ENCODE results near the gene MAP3K19. TPM values are rescaled to one million over a fixed set of nuclear protein-coding genes. Genes with fewer than 3 reads are reported as not detected.
"Not testable (repeated sequence)": the region's sequence is repeated elsewhere in the genome, so short reads cannot be mapped to it uniquely, and the experiment has no call there.

The MAP3K19 gene
- total RNA-seq, 1 donor from 2014 or later, result not detected

DNA sequence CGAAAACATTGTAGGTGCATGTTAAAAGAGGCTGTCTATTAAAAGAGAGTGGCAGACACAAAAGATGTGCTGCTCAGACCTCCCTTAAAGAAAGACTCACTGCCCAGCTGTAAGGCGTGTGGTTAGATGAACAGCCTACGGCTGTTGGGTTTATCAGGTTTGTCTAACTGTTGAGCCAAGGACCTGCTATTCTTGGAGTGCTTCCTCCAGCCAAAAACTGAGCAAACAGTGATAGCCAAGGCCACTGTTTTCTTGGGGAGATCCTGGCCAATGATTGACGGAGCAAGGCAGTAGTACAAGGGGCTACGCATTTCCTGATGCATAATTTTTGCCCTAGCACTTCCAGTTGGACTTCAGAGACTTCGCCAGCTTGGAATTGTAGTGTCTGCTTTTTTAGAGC, 3.4 kb upstream of the MAP3K19 start:
- no peak for DNase-seq (ENCODE audit: low spot score)

DNA sequence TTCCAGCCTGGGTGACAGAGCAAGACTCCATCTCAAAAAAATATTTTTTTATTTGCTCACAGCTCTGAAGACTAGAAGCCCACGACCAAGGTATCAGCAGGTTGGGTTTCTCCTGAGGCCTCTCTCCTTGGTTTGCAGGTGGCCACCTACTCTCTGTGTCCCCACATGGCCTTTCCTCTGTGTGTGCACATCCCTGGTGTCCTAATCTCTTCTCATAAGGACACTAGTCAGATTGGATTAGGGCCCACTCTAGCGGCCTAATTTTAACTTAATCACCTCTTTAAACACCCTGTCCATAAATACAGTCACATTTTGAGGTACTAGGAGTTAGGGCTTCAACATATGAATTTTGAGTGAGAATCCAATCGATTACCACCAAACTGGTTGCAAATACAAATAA, 2.9 kb upstream of the MAP3K19 start:
- DNase-seq (ENCODE audit: low spot score), result no peak

DNA sequence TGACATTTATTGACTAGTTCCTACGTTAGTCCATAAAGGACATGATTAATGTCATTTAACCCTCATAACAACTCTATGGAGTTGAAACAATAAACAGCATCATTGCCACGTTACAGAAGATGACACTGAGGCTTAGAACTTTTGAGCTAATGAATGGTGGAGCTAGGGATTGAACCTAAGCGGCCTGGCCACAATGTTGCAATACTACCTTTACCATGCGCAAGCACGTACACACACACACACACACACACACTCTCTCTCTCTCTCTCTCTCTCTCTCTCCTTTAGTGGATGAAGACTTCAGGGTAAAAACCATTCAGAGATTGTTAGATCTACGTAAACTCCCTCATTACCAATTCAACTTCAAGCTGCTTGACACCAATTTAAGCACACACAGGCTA, 875 bp upstream of the MAP3K19 start:
- no peak for DNase-seq (ENCODE audit: low spot score)

DNA sequence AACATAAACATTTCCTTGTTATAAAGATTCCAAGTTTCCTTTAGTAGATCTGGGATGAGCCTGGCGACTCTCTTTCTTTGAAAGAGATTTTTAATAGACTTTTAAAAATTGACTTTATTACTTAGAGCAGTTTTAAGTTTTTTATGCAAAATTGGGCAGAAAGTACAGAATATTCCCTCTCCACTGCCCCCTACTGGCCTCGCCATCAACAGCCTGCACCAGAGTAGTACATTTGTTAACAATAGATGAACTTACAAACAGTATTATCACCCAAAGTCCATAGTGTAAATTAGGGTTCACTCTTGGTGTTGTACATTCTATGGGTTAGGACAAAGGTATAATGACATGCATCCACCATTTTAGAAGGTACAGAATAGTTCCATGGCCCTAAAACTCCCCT, 3.9 kb downstream of the MAP3K19 start:
- DNase-seq (ENCODE audit: low spot score), result no peak

DNA sequence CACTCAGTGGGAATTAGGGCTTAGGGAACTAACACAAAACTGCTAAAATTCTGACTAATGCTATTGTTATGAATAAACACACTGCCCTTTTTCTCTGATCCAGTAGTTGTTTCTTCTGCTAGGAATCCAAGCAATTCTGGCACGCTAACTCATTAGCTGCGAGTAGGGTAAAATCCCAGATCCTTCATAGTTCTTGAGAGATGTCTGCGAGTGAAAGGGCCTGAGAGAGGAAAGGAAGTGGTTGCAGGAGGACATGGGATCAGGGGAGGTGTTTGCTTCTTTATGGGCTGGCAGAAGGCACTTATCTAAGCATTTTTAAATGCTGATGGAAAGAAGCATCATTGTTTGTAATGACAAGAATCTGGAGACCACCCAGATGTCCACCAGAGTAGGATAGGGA, 9.4 kb downstream of the MAP3K19 start:
- no peak for DNase-seq (ENCODE audit: low spot score)

DNA sequence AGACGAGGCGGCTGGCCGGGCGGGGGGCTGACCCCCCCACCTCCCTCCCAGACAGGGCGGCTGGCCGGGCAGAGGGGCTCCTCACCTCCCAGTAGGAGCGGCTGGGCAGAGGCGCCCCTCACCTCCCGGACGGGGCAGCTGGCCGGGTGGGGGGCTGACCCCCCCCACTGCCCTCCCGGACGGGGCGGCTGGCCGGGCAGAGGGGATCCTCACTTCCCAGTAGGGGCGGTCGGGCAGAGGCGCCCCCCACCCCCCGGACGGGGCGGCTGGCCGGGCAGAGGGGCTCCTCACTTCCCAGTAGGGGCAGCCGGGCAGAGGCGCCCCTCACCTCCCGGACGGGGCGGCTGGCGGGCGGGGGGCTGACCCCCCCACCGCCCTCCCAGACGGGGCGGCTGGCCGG, 14.0 kb downstream of the MAP3K19 start:
- DNase-seq (ENCODE audit: low spot score), result not testable (repeated sequence)

DNA sequence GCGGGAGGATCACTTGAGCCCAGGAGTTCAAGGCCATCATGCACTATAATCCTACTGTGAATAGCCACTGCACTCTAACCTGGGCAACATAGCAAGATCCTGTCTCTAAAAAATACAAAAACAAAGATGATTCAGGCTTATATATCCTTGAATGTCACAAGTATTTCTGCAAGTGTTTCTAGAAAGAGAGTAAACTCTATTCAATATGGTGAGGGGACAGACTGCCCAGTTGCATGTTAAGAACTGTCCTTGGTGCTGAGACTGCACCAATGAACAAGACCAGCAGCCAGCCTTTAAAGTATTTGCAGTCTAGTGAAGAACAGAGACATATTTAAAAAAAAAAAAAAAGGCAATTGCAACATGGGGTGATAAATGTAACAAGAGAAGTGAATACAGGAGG, 16.4 kb downstream of the MAP3K19 start:
- DNase-seq (ENCODE audit: low spot score), result no peak

GRCh38 chr2:135029481-135030134, 17.6 kb downstream of the MAP3K19 start:
- DNase-seq (ENCODE audit: low spot score), result no peak

DNA sequence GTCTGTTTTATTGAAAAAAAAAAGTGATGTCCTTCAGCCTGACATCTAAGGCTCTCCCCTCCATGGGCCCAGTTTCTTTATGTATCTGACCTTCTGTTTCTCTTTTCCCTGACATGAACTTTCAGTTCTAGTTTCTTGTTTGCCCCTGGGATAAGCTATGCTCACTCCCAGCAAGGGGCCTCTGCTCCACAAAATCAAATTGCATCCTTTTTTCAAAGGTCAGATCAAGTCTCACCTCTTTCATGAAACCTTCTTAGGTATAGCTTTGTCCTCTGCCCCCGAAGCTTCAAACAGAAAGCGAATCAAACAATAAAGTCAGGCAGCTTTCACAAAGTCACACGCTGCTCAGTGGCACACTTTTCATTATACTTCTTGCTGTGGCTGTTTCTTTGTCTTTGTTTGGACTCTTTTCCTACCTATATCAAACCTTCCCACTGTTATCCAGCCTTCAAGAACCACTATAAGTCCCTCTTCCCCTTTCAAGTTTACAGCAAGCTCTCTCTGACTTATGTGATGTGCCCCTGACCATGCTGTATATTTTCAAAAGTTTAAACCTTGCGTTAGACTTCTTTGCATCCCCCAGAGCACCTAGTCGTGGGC, 23.3 kb downstream of the MAP3K19 start:
- DNase-seq (ENCODE audit: low spot score), result no peak

- no peak for DNase-seq (ENCODE audit: low spot score)
Observed at GRCh38 chr2:135022952-135023880, 24.0 kb downstream of the MAP3K19 start.

DNA sequence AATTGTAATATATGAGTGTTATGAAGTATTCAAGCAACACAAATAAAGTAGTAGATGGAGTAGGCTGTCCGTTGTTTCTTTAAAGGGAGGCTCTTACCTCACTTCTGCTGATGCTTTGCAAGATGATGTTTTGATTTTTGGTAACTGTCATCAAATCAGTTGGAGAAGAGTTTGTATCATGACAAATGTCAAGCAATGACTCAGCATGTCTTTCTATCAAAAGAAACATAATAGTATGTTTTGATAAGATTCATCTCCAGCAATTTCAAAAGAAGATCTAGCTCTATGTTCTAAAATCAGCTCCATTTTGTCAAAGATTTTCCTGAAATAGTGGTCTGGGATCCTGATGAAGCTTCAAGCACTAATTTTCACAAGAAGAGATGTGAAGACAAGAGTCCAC, 25.6 kb downstream of the MAP3K19 start:
- DNase-seq (ENCODE audit: low spot score), result no peak

DNA sequence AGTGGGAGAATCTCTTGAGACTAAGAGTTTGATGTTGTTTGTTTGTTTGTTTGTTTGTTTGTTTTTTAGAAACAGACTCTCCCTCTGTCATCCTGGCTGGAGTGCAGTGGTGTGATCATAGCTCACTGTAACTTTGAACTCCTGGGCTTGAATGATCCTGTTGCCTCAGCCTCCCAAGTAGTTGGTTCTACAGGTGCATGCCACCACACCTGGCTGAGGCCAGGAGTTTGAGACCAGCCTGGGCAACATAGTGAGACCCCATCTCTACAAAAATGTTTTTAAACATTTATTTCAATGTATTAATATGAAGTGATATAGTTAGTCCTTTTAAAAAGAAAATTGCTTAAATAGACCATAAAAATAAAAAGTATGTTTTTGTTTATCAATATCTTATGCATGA, 35.6 kb downstream of the MAP3K19 start:
- no peak for DNase-seq (ENCODE audit: low spot score)

GRCh38 chr2:135010200-135010942, 36.9 kb downstream of the MAP3K19 start:
- DNase-seq (ENCODE audit: low spot score), result no peak

DNA sequence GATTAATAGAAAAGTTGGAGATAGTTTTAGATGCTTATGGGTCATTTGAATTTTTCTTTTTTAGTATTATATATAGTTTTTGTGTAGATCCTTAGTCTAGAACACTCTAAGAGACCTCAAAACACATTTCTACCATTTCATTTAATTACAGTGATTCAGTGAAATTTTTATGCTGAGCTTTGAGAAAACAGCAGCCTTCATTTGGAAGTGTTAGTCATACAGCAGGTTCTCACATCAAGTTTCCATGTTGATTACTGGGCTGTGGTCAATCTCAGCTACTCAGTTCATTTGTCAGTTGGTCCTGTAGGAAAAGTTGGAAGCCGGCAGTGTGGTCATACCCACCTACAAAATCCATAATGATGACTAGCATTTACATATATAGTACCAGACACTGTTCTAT, 37.9 kb downstream of the MAP3K19 start:
- no peak for DNase-seq (ENCODE audit: low spot score)

DNA sequence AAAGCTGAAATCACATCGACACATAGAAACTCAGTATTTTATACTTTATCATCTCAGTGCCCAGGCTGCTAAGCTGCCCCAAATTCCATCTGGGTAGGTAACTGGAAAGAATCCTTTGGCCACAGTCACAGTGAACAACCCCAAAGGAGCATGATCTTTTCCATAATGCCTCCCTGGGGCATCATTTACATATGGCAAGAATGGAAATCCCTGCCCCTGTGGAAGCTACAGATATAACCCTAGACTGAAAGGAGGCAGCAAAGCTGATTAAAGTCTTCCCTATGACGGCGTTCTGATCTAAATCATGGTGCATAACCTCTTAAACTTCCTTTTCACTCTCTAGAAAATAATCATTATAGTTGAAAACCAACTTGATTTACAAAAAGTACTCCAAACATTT, 41.5 kb downstream of the MAP3K19 start:
- no peak for DNase-seq (ENCODE audit: low spot score)

DNA sequence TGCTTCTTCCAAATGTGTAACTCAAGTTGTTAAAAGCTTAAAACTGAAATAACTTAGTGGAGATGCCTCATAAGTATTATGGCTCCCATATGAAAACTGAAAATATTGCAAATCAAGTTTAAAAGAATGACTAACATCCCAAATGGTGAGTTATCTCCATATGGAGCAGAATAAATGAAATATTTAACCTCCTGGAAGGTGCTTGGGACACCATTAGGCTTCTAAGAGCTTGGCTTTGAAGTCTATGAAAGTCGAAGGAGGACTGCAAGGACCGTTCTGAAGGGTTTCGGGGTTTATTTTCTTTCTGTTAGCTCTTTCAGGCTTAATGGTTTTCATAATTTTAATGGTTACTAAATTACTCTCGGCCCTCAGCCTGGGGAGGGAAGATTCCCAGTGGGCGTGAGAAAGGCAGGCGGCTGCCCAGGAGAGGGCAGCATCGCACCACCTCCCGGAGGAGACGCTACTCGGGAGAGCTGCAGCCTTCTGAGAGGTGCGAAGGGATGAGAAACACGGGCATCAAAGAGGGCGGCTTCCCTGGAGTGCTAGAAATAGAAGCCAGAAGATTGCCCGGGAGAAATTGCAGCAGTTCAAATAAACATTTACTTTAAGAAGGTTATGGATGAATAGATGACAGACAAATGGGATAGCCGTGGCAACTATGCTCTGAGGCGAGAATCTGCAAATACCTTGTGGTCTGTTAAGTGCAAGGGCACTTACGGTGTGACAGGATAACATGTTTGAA, 43.1 kb downstream of the MAP3K19 start:
- DNase-seq (ENCODE audit: low spot score), result peak; percentile 71

- DNase-seq (ENCODE audit: low spot score), result no peak
Observed at GRCh38 chr2:135002836-135003235, 44.4 kb downstream of the MAP3K19 start.

- no peak for DNase-seq (ENCODE audit: low spot score)
Observed at GRCh38 chr2:134999521-134999920, 47.7 kb downstream of the MAP3K19 start.

- no peak for DNase-seq (ENCODE audit: low spot score)
Observed at GRCh38 chr2:134988994-134989605, 58.1 kb downstream of the MAP3K19 start.

DNA sequence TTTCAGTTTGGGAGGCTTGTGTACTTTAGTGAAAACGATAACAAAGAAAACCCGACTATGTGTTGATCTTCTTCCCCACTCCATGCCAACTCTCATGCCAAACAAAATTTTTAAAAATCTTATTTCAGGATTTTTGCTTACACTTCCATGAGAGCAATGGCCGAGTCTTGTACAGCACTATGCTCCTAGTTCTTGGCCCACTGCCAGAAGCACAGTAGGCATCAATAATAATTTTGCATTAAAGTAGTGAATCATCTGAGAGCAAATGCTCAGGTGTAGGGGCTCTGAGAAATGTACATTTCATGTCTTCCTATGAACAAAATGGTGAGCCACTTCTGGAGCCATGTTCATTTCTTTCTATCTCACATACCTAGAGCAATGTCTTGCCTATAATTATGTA, 62.2 kb downstream of the MAP3K19 start:
- DNase-seq (ENCODE audit: low spot score), result no peak

GRCh38 chr2:134982603-134983002, 64.6 kb downstream of the MAP3K19 start:
- no peak for DNase-seq (ENCODE audit: low spot score)
